K562 (cell line): Measurements from ENCODE around the gene PRR7. TPM values are rescaled to one million over a fixed set of nuclear protein-coding genes. Genes with fewer than 3 reads are reported as not detected.
A peak's percentile ranks its signal among the peaks of the same experiment; 100 is the strongest.

Experiments used
- CC2D1A ChIP-seq: fragments of 450-650 bp; IDR thresholded peaks from 2 replicates; pipeline ENCODE4 v1.6.1; 2017; ENCODE audit warnings: mild to moderate bottlenecking
- E2F6 ChIP-seq, 2 experiments: IDR thresholded peaks; 2 replicates each; pipeline ENCODE4 v1.6.1; 2011; ENCODE audit warnings: borderline replicate concordance in 1 of 2, control low read depth in 1 of 2, low read depth in 1 of 2, low read length in 1 of 2, mild to moderate bottlenecking in 1 of 2, mixed read lengths in 1 of 2, moderate library complexity in 1 of 2; ENCODE audit not compliant: insufficient read depth in 1 of 2, insufficient read length in 1 of 2, poor library complexity in 1 of 2, severe bottlenecking in 1 of 2; ENCODE audit errors: extremely low read depth in 1 of 2
- MGA ChIP-seq: fragments of 450-650 bp; IDR thresholded peaks from 2 replicates; pipeline ENCODE4 v1.6.1; 2016; ENCODE audit warnings: mild to moderate bottlenecking, moderate library complexity
- PHF8 ChIP-seq: fragments of 200-600 bp; sonication (generic); IDR thresholded peaks from 2 replicates; pipeline ENCODE4 v1.6.1; 2012; ENCODE audit warnings: mixed run types, mild to moderate bottlenecking, inconsistent platforms, low read length, moderate library complexity, borderline replicate concordance
- SFPQ ChIP-seq: fragments of 200-400 bp; formaldehyde crosslinking; IDR thresholded peaks from 2 replicates; pipeline ENCODE4 v1.6.1; 2017; ENCODE audit warnings: mild to moderate bottlenecking, low read depth, low read length, moderate library complexity
- SRSF1 ChIP-seq: fragments of 200-400 bp; formaldehyde crosslinking; IDR thresholded peaks from 2 replicates; pipeline ENCODE4 v1.6.1; 2017; ENCODE audit warnings: mild to moderate bottlenecking, low read depth, low read length, moderate library complexity
- THAP12 ChIP-seq: fragments of 250-450 bp; sonication (Bioruptor Pico); IDR thresholded peaks from 2 replicates; pipeline ENCODE4 v1.9.0; 2021; ENCODE audit warnings: mild to moderate bottlenecking, inconsistent platforms
- ZNF3 ChIP-seq: fragments of 250-450 bp; sonication (Bioruptor Pico); IDR thresholded peaks from 2 replicates; pipeline ENCODE4 v1.5.0; 2021; ENCODE audit warnings: mild to moderate bottlenecking, moderate library complexity
- polyA plus RNA-seq, 8 experiments: library from polyadenylated mRNA; depleted of rRNA in 4 of 8; stranded (reverse) in 5 of 8; unstranded in 3 of 8; fragments of >200 nt; fragmentation: Nextera tagmentation in 2 of 8; fragmentation: Illumina TruSeq in 1 of 8; extraction: Ambion mirVana in 2 of 8; extraction: Trizol in 1 of 8; gene quantifications; 2 replicates each; pipeline versions ENCODE4 v1.2.1 to v1.2.3, GENCODE V29; 2011 to 2014; ENCODE audit warnings: inconsistent platforms in 1 of 8, missing spikeins in 1 of 8
- total RNA-seq, 7 experiments: library from RNA; depleted of rRNA in 6 of 7; stranded (reverse); fragments of >200 nt in 6 of 7; fragmentation: Illumina TruSeq in 2 of 7; extraction: Trizol in 2 of 7; gene quantifications; 2 replicates each; pipeline versions ENCODE4 v1.2.1 to v1.2.3, GENCODE V29; 2011 to 2021; ENCODE audit warnings: low replicate concordance in 1 of 7

The PRR7 gene
- total and polyA plus RNA-seq, 9 of the 15 experiments (the other 6 are each of a cell fraction or from before 2014, with no cell fraction given): 0.80 to 11.3 (median 10.4) TPM; not detected in 4

GRCh38 chr5:177403102-177403791, 43.4 kb upstream of the PRR7 start (continued):
- peak; percentile 32; the same call in 1 of the 2 replicates for TF ChIP-seq MGA
- TF ChIP-seq SRSF1: no peak
- TF ChIP-seq ZNF3 (CRISPR knock-in tag): no peak
- no peak for TF ChIP-seq SFPQ
- TF ChIP-seq PHF8: no peak
- no peak for TF ChIP-seq CC2D1A
- no peak for TF ChIP-seq THAP12 (CRISPR knock-in tag)
- TF ChIP-seq E2F6 (IDR thresholded peaks at IDR 0.05; ENCODE audit: borderline replicate concordance in 1 of 2, extremely low read depth in 1 of 2, insufficient read depth in 1 of 2, insufficient read length in 1 of 2, low read depth in 1 of 2, low read length in 1 of 2, poor library complexity in 1 of 2, severe bottlenecking in 1 of 2): peak in 1 of 2 experiments; percentile 21
